GM12801 (cell line): ENCODE data around the gene CD101.

Source experiments
- TF ChIP-seq, protein P1 (sequence below): IDR thresholded peaks from one replicate; pipeline ENCODE4 v1.5.1; 2011; ENCODE audit warnings: control low read depth; ENCODE audit not compliant: insufficient read length; ENCODE audit errors: extremely low read depth

Gene CD101

DNA sequence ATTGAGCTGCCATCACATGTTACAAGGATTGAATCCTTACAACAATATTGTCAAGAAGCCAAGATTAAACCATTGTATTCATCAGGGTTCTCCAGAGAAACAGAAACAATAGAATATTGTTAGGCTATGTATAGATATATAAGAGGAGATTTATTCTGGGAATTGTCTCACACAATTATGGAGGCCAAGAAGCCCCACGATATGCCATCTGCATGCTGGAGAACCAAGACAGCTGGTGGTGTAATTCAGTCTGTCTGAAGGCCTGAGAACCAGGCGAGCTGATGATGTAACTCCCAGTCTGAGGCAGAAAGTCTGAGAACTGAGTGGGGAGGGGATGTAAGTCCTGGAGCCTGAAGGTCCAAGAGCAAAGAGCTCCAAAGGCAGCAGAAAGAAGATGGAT is 44.1 kb downstream of the CD101 start:
- TF ChIP-seq, protein P1, sequence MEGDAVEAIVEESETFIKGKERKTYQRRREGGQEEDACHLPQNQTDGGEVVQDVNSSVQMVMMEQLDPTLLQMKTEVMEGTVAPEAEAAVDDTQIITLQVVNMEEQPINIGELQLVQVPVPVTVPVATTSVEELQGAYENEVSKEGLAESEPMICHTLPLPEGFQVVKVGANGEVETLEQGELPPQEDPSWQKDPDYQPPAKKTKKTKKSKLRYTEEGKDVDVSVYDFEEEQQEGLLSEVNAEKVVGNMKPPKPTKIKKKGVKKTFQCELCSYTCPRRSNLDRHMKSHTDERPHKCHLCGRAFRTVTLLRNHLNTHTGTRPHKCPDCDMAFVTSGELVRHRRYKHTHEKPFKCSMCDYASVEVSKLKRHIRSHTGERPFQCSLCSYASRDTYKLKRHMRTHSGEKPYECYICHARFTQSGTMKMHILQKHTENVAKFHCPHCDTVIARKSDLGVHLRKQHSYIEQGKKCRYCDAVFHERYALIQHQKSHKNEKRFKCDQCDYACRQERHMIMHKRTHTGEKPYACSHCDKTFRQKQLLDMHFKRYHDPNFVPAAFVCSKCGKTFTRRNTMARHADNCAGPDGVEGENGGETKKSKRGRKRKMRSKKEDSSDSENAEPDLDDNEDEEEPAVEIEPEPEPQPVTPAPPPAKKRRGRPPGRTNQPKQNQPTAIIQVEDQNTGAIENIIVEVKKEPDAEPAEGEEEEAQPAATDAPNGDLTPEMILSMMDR = no peak

DNA sequence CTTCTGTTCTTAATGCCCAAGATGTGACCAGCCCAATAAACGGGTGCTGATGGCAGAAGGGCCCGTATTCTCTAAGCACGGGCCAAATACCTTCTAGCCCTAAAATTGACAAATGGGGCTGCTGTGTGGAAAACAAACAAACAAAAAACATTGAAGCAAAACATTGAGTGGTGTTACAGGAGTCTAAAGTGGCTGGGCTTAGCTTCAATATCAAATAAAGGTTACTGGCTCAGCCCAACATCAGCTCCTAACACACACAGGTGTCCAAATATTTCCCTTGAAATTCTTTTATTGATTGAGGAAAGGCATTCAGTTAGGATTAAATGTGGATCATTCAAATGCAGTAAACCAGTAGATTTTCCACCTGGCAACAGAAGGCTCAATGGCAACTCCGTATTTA is 45.2 kb downstream of the CD101 start:
- TF ChIP-seq, protein P1 = no peak

DNA sequence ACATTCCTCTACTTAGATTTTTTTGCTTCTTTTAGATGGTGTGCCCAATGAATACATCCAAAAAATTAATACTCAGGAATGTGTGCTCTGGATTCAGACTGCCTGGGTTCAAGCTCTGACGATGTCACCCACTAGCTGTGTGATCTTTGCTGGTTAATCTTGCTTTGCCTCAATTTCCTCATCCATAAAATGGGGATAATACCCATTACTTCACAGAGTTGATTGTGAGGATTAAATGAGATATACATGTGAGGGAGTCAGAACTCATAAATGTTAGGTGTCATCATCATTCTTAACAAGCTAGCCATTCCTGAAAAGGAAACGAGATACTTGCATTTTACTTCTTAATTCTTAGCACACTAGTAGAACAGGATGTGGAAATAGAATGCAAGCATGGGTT is 45.7 kb downstream of the CD101 start:
- TF ChIP-seq, protein P1 = no peak

GRCh38 chr1:117049857-117050256 is 48.3 kb downstream of the CD101 start:
- TF ChIP-seq, protein P1 = no peak

- TF ChIP-seq, protein P1 = no peak
Measured at GRCh38 chr1:117051224-117052064, 49.9 kb downstream of the CD101 start.

DNA sequence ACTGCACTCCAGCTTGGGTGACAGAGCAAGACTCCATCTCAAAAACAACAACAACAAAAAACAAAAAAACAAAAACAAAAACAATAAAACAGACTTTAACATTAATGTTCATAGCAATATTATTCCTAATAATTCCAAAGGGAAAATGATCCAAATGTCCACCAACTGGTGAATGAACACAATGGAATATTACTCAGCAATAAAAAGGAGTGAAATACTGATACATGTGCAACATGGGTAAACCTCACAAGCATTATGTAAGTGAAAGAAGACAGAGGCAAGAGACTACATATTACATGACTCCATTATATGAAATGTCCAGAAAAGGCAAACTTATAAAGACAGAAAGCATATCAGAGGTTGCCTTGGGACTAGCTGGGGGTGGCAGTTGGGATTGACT is 52.5 kb downstream of the CD101 start:
- TF ChIP-seq, protein P1 = no peak

GRCh38 chr1:117058810-117059209 is 57.2 kb downstream of the CD101 start:
- TF ChIP-seq, protein P1 = no peak
